ENCODE measurements around the gene MECR. TPM values are rescaled to one million over a fixed set of nuclear protein-coding genes. Genes with fewer than 3 reads are reported as not detected.

MECR gene
- polyA plus RNA-seq, 1 experiment: 18.2 TPM

GRCh38 chr1:29148656-29149491 is 81.9 kb downstream of the MECR start:
- TF ChIP-seq CTCF (IDR thresholded peaks at IDR 0.05; ENCODE audit: low read depth, low read length): no peak
- ChIA-PET POLR2A (no interaction called here), CTCF (no interaction called here)
- Histone ChIP-seq H3K4me3 (ENCODE audit: low read depth, low read length) (no peak overlapping the region), H3K27me3 (ENCODE audit: control insufficient read depth, insufficient read depth, low read length) (no peaks in the 10 kb centered on the region), H3K27ac (ENCODE audit: low read depth, low read length) (no peak overlapping the region), H3K9me3 (ENCODE audit: control insufficient read depth, insufficient read depth, low read length) (peaks cover 7% of the 10 kb centered on the region; the same call in 1 of the 2 replicates)
- DNase-seq (ENCODE audit: low read depth, low spot score): no peak

GRCh38 chr1:29145739-29146437 is 84.8 kb downstream of the MECR start:
- TF ChIP-seq CTCF (IDR thresholded peaks at IDR 0.05; ENCODE audit: low read depth, low read length): no peak
- no peak overlapping the region for H3K4me3 ChIP-seq (ENCODE audit: low read depth, low read length)
- POLR2A ChIA-PET: interaction anchor here (0.6 to 1.4 kb wide), 4 partner anchors 15 to 36 kb away, joined by 3 to 10 read pairs (median 4); partner anchors contain the start of gene SRSF4
- peak; percentile 49 for DNase-seq (ENCODE audit: low read depth, low spot score)
- H3K27ac ChIP-seq (ENCODE audit: low read depth, low read length): peak overlapping the region; percentile 90
- H3K27me3 ChIP-seq (ENCODE audit: control insufficient read depth, insufficient read depth, low read length): no peaks in the 10 kb centered on the region
- CTCF ChIA-PET: interaction anchor here (1.1 to 1.3 kb wide), 2 partner anchors 14 to 22 kb away, joined by 4 read pairs; partner anchors contain the start of gene TMEM200B
- peaks cover 7% of the 10 kb centered on the region; the same call in 1 of the 2 replicates for H3K9me3 ChIP-seq (ENCODE audit: control insufficient read depth, insufficient read depth, low read length)

- peaks cover 7% of the 10 kb centered on the region; the same call in 1 of the 2 replicates for H3K9me3 ChIP-seq (ENCODE audit: control insufficient read depth, insufficient read depth, low read length)
- H3K27me3 ChIP-seq (ENCODE audit: control insufficient read depth, insufficient read depth, low read length): no peaks in the 10 kb centered on the region
- H3K4me3 ChIP-seq (ENCODE audit: low read depth, low read length): no peak overlapping the region
- no peak for DNase-seq (ENCODE audit: low read depth, low spot score)
- no peak for TF ChIP-seq CTCF (IDR thresholded peaks at IDR 0.05; ENCODE audit: low read depth, low read length)
- POLR2A ChIA-PET: interaction anchor here (0.6 kb wide), 1 partner anchor 35 kb away, joined by 3 read pairs; no protein-coding TSS in a partner anchor
- H3K27ac ChIP-seq (ENCODE audit: low read depth, low read length): no peak overlapping the region
- CTCF ChIA-PET: no interaction called here
Observed at GRCh38 chr1:29144178-29144577, 86.6 kb downstream of the MECR start.

GRCh38 chr1:29142714-29143113 is 88.0 kb downstream of the MECR start:
- no peak for TF ChIP-seq CTCF (IDR thresholded peaks at IDR 0.05; ENCODE audit: low read depth, low read length)
- Histone ChIP-seq H3K9me3 (ENCODE audit: control insufficient read depth, insufficient read depth, low read length) (no peaks in the 10 kb centered on the region; the same call in 1 of the 2 replicates), H3K27ac (ENCODE audit: low read depth, low read length) (no peak overlapping the region), H3K4me3 (ENCODE audit: low read depth, low read length) (no peak overlapping the region), H3K27me3 (ENCODE audit: control insufficient read depth, insufficient read depth, low read length) (no peaks in the 10 kb centered on the region)
- no peak for DNase-seq (ENCODE audit: low read depth, low spot score)
- ChIA-PET CTCF (interaction anchor here (1.0 kb wide), 1 partner anchor 18 kb away, joined by 3 read pairs; no protein-coding TSS in a partner anchor), POLR2A (interaction anchor here (0.9 kb wide), 1 partner anchor 18 kb away, joined by 4 read pairs; no protein-coding TSS in a partner anchor)

Small RNAs within 50 kb of the gene (small RNA-seq; reads per million reads assigned to genes)
- gene RF02271 (ENCODE audit: insufficient read length, low read depth): not detected

Other genes with a start within 250 kb of the MECR start
- 9.8 and 10.5 TPM in 2 replicates for gene TMEM200B, start 107.0 kb downstream of the MECR start, polyA plus RNA-seq (2011; rRNA removed)
- gene SRSF4, start 49.0 kb downstream of the MECR start, polyA plus RNA-seq (2011; rRNA removed): 39.7 and 45.6 TPM in 2 replicates
- 7.8 and 9.7 TPM in 2 replicates for gene PTPRU, start 5.6 kb upstream of the MECR start, polyA plus RNA-seq (2011; rRNA removed)